Left lobe of liver (tissue), 2 donors: ENCODE results near the gene POTEF. TPM values are rescaled to one million over a fixed set of nuclear protein-coding genes. Genes with fewer than 3 reads are reported as not detected.
A peak's percentile ranks its signal among the peaks of the same experiment; 100 is the strongest.
"Not testable (repeated sequence)": the region's sequence is repeated elsewhere in the genome, so short reads cannot be mapped to it uniquely, and the experiment has no call there.

ENCODE experiments used
- ATAC-seq: fragments of 200-7000 bp; cut with Tn5 transposase; one replicate; pipeline ENCODE4 v1.9.1; 2020; ENCODE audit warnings: mild to moderate bottlenecking, moderate library complexity
- DNase-seq: peaks from one replicate; pipeline ENCODE4 v3.0.0-alpha.2; 2020; ENCODE audit warnings: low spot score
- total RNA-seq: library from RNA; stranded (reverse); gene quantifications from one replicate; pipeline ENCODE4 v1.2.1, GENCODE V29; 2021
- donor health status: DM: no; HTN: no; CAD: no; lungs with moderate emphysema.
- donor health status: DM: no; HTN: yes; CAD: no.

POTEF gene
- total RNA-seq, 1 donor from 2014 or later = not detected

DNA sequence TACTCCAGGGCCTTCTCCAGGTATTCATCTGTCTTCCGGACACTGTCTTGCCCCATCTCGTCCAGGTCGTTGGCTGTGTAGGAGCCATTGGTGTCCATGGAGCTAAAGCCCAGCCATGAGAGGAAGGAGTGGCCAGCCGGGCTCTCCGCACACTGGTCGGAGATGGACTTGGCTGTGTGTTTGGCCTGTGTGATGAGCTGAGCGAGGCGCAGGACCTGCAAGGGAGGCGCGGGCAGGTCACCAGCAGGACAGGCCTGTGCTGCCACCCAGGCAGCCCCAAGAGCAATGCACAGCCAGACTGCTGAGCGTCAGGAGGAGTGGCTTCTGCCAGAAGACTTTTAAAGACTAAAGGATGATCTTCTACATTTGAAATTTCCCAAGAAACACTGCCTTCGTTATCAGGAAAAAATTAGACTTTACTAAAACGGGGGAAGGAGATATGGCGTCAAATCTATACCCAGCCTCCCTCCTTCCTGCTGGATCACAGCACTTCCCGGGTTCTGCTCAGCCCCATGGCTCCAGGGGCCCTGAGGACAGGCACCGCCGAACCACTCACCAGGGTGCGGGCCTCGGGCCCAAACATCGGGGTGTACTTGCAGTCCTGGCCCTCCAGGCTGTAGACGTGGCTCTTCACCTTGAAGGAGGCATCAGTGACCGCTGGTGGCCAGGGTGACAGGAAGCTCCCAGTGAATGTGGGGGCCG is 24.9 kb upstream of the POTEF start:
- not testable (repeated sequence) for DNase-seq, ATAC-seq

DNA sequence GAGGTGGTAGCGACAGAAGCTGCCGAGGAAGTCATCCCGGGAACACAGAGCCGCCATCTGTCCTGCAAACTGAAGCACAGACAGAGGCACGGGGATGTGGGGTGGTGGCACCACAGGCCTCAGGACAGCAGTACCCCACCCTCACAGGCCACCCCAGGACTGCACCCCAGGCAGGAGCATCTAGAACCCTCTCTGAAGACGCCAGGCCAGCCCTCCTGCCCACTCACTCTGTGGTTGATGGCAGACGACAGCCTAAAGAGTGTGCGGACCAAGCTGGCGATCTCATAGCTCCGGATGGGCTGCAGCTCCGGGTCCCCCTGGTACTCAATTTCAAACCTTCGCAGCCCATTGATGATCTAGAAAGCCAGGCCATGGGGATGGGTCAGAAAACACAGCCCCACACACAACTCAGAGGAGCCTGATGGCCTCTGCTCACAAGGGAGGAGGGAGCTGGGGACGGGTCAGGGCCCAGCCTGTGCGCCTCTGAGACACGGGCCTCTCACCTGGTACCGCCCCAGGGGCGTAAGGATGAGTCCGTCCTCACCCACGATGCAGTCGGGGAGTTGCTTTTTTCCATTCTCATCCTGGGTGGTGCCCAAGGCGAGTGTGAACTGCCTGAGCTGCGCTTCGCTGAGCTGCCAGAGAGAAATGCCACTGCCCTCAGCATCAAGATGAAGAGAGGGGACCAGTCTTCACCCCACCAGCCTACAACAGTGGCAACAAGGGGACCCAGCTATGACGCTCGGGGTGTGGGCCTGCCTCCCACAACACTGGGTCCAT is 24.0 kb upstream of the POTEF start:
- ATAC-seq (no peak), DNase-seq (no peak)

DNA sequence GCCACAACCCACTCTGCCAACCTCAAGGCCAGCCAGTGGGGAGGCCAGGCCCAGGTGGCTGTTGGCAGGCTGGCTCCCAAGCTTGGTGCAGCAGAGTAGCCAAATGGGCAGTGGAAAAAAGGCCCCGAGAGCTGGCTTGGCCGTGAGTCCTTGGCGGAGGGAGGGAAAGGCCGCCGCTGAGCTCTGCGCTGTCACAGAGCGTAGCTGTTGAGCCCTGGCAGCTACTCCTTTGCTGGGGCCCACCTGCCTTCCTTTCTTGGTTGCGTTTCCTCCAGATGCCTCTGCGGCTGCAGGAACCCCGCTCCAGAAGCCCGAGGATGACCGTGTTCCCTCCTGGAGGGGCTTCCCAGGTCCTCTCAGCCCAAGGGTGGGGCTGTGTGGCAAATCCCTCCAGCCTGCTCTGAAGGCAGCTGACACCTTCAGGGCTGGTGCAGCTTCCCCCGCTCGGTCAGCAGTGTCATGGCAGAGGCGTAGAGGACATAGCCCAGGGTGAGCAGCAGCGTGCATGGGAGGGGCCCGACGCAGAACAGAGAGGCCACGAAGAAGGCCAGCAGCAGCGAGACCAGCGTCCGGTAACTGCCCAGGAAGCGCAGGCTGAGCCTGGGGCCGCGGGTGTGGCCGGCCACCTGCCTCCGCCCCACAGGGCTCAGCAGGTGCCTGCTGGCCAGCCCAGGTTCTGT is 23.3 kb upstream of the POTEF start:
- not testable (repeated sequence) for DNase-seq, ATAC-seq

DNA sequence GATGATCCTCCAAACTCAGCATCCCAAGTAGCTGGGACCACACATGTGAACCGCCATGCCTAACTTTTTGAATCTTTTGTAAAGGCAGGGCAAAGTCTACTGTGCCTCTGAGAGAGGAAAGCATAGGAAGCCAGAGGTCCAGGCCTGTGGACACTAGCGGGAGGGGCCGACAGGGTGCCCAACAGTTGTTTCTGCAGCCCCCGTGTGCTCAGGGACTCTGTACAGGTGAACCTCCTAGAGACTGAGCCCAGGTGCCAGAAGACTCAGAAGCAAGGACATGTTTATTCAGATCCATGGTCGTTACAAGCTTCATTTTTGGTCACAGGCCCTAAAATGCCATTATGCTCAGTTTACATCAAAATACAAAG is 22.1 kb upstream of the POTEF start:
- DNase-seq, ATAC-seq: not testable (repeated sequence)

DNA sequence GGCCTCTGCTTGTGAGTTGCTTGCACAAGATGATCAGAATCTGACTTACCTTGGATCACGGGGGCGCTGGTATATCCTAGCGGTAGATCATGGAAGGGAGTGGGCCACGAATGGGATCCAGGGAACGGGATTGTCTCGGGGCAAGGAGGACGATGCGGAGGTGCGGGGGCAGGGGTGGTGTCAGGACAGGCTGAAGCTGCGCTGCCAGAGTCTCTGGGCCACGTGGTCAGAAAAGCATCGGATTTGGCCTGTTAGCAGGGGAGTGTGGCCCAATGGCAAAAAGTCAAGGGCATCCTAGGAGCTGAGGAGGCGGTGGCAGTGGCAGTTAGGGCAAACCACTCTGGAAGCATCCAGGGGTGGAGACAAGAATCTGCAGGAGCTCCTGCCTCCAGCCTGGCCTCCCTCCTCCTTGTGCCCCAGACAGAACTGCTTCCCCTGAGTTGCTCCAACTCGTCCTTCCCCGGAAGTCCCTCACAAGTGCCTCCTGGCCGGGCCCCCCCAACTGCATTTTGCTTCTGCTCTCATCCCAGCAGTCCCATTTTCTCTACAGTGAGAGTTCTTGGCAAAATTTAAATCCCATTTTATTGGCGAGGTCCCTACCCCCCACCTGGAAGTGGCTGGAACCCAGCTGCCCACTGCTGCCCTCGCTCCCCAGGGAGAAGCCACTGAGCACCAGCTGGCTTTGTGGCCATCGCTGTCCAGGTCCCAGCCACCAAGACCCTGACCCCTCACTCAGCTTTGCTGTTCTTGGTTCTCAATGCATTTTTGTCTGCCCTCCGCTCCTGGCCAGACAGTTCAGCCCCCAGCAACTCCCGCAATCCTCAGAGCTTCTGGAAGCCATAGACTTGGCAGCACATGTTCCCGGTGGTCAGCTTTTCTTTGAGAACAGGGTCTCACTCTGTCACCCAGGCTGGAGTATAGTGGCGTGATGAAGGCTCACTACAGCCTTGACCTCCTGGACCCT is 21.4 kb upstream of the POTEF start:
- ATAC-seq (no peak), DNase-seq (no peak)

DNA sequence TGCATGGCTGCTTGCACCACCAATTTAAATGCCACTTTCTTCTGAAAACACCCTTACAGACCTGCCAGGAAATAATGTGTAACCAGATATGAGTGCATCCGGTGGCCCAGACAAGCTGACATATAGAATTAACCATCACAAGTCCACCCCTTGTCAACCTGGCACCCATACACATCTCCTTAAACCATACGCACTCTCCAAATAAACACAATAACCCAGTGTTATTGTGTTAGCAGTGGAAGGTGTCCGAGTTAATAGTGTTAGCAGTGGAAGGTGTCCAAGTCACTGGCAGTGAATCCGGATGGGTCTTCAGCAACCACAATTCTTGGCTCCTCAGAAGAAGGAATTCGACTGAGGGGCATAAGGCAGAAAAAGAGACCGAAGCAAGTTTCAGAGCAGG is 19.5 kb upstream of the POTEF start:
- not testable (repeated sequence) for DNase-seq, ATAC-seq

DNA sequence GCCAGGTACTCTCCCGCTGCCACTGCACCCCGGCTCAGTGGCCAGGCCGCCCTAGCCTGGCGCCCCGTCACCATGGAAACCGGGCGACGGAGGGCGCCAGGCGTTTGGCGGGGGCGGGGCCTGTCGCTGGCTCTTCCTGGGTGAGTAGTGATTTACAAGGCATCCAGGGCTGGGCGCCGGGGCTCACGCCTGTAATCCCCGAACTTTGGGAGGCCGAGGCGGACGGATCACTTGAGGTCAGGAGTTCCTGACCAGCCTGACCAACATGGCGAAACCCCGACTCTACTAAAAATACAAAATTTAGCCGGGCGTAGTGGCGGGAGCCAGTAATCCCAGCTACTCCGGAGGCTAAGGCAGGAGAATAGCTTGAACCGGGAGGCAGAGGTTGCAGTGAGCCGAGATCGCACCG is 16.0 kb upstream of the POTEF start, which contains the start of gene CCDC74B:
Gene CCDC74B, minus strand, starts transcription at position 107 of the 409 bp plus-strand sequence. CDS start 116 bp downstream, outside the sequence.
- peak; percentile 46 for DNase-seq
- ATAC-seq = peak; percentile 84

DNA sequence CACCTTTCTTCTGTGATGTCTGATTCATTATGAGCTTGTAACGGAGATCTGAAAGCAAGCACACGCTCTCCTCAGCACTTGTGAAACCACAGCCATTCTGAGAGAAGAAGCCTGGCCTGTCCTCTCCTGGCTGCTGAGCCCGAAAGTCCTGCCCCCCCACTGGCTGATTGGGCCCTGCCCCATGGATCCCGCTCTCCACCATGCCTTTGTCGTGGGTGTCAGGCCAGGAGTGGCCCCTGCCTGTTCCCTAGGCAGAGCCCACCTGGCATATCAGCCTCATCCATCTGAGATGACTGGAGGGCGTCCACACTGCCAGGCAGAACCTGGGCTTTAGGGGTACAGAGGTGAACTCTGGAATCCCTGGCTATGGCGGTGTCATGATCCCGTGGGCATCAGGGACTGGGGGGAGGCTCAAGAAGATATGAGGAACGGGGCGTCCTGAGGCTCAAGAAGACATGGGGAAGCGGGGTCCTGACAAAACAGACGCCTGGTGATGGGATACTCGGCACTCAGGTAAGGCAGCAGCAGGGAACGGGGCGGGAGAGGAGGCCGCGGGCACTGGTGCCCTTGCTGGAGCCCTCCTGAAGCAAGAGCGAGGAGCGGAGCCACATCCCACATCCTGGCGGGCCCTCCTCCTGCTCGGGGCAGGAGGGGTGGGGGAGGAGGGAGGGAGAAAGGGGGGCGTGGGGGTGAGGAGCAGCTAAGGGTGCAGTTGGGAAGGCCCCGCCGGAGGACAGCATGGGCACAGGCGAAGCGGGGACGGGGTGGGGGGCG is 14.4 kb upstream of the POTEF start:
- peak; percentile 30 for DNase-seq
- not testable (repeated sequence) for ATAC-seq

DNA sequence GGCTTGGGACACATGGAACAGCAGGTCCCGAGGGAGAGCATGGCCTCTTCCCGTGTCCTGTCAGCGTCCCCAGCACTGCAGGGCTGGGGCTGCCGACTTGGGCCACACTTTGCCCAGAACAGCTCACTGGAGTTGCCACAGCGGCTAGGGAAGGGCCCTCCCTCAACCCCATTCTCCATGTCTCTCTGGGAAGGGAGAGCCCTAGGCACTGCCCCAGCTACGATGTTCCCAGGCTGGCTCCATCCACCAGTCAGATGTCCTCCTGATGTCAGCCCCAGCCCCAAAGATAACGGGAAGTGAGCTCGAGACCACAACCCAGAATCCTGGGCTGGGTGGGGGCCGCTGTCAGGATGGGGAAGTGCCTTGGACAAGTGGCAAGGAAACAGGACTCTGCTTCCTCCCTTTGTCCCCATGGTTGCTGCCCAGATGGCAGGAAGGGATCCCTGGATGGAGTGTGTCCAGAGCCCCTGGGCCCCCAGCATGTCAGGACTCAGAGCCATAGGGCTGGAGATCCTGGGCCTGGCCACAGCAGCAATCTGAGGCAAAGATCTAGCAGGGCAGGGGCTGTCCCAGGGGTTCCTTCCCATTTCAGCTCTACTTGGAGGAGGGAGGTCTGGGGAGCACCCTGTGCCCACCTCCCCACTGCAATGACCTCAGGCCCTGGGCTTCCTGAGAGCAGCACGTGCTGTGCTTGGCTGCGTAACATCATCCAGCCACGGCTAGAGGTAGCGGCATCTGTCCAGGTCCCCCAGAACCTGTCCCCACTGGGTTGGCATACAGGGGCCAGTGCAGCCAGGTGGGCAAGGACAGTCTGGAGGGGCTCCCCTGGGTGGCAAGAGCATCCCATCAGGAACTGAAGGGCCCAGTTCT is 13.6 kb upstream of the POTEF start:
- peak; percentile 26 for DNase-seq

DNA sequence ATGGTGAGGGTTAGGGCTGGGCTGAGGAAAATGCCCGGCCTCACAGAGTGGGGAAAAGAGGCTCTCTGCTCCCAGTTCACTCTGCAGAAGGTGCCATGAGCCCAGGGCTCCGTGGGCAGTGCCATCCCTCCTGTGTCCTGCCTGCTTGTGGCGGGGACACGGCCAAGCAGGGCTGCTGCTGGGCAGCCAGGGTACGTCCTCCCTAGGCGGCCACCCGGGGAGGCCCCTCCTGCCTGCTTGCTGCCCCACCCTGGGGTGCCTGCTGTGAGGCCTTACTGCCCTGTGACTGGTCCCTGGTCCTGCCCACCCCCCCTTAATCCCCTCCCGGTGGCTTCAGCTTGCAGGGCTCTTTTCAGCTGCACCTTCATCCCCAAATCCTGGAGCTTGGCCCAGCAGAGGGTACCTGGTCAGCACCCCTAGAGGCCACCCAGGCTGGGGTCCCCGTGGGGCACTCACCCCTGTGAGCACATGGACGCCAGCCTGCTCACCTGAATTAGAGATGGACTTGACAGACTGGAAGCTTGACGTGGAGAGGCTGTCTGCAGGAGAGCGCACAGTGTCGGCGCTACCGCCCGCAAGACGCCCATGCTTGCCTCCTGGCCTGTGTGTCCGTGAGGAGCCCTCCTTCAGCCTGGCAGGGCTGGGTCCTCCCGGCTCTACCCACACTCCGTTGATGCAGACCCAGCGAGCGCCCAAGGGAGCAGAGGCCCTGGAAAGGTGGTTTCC is 12.8 kb upstream of the POTEF start:
- DNase-seq = peak; percentile 18
- not testable (repeated sequence) for ATAC-seq

More for the DNA sequence above, 13.6 kb upstream of the POTEF start:
- ATAC-seq = not testable (repeated sequence)

DNA sequence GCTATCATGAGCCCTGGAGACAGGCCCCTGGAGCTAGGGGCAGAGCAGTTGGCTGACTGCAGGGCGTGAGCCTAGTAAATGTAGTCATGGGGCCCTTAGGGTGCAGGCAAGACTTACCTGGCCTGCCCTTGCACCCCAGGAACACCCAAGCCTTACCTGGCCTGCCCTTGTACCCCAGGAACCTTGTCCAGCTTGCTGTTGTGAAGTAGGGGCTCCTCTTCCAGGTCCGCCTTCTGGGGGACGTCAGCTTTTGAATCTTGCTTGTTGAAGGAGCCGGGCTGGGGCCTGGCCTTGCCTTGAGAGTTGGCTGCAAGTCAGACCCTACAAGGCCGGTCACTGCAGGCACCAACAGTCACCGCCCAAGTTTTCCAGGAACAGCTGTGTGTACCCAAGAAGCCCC is 12.0 kb upstream of the POTEF start:
- not testable (repeated sequence) for ATAC-seq

DNA sequence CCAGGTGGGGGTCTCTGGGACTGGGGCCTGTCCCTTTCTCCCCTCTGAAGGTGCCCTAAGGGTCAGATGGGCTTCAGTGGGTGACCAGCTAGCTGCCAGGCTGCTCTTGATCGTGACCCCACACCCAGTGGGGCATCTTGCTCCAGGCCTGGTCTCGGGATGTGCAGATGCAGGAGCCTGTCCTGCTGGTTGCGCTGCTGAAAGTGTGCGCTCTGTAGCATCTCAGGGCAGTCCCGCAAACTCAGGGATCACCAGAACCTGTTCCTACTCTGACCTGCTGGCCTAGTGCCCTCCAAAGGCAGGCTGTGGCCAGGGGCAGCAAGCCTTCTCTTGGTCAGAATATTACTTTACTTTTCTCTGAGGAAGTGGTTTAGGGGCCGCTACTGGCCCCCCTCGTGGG is 11.5 kb upstream of the POTEF start:
- peak; percentile 29 for DNase-seq

More for the DNA sequence above, 12.0 kb upstream of the POTEF start:
- peak; percentile 11 for DNase-seq

DNA sequence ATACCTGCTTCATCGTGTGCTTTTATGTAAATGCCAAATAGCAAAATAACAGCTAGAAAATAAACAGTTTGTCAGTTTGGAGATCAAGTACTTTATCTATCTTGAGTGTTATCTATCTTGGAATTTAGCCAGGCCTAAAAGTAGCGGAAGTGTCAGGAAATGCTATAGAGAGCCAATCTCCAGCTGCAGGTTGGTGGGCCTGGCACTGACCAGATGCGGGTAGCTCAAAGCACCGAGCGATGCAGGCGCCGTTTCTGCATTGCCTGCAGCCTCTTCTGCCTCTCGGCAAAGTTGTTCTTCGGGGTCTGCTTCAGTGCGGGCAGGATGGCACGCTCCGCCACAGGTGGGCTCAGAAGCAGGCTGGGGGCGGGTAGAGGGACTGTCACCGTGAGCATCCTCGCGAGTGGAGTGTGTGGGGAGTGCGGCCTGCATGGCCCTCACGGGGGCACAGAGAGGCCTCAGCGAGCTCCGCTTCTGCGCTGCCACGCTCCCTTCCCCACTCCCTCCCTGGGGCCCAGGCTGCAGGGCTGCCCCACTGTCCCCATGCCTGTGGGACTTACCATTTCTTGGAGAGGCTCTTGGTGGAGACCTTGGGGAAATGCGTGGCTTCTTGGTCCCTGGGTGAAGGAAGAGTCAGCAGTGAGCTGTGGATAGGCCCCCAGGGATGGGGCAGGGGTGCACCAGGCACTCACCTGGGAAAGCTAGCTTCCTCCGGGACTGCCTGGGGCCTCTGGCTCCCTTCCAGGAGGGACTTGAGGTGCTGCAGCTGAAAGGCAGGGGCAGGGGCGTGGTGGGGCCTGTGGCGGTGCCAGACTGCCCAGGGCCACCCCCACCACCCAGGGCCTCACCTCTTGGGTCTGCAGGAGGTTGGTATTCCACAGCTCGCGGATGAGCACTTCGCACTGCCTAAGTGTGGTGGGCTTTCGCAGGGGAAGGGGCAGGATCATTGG is 10.6 kb upstream of the POTEF start:
- DNase-seq = peak; percentile 21

More for the DNA sequence above, 11.5 kb upstream of the POTEF start:
- not testable (repeated sequence) for ATAC-seq

DNA sequence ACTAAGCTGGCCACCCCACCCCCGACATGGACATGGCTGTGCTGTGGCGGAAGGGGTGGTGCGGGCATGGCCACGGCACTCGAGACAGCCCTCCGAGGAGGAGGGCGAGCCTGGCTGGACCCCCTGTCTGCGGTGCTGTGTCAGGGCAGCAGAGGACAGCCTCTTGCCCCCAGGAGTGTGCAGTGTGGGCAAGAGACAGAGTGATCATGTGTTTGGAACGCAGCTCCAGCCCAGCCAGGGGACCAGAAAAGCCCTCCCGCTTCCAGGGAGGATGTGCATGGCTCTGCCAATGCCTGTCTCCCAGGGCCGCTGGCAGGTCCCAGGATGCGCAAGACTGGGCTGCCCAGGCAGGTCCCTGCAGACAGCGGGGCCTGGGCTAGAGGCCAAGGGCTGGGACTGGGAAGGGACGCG is 9.8 kb upstream of the POTEF start:
- peak; percentile 35 for DNase-seq
- ATAC-seq = not testable (repeated sequence)

More for the DNA sequence above, 10.6 kb upstream of the POTEF start:
- ATAC-seq = not testable (repeated sequence)

DNA sequence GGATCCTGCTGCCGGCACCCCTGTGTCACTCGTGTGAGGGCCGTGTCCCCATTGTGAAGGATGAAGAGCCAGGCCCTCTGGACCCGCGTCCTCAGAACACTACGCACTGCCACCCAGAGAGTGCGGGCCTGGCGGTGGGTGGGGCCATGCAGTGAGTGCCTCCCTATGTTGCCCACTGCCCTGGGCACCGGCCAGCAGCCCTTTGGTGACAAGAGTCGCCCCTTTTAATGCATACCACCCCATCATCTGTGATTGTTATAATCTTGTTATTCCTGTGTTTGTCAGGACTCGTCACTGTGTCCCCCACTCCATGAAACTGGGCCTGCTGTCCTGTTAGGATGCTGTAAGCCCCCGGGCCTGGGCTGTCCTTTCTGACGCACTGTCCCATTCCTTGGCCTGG is 9.3 kb upstream of the POTEF start:
- DNase-seq = peak; percentile 22

DNA sequence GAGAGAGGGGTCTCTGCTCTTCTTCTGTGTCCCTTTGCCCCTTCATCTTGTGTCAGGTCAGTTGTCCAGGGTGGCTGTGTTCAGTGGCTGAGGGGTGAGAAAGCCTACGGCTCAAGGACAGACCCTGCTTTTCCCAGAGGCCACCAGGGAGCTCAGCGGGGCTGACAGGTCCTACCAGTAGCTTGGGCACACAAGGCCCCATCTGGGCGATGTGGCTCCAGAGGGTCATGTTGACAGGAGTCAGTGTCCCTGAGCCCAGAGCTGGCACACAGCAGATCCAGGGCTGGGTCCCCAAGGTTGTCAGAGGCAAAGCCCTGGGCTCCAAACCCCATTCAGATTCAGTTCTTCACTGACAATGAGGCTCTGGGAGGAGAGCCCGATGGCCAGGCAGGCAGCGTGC is 8.1 kb upstream of the POTEF start:
- DNase-seq = peak; percentile 21

More for the DNA sequence above, 9.3 kb upstream of the POTEF start:
- ATAC-seq = not testable (repeated sequence)

More for the DNA sequence above, 8.1 kb upstream of the POTEF start:
- not testable (repeated sequence) for ATAC-seq
